T-helper 2 cell treated with Interferon-gamma antibody and Interleukin-4, amounts not matched to agents 100 ng/mL and 5 ng/mL, for 36 hours (primary cell): Measurements from ENCODE around the gene PIK3R5. TPM values are rescaled to one million over a fixed set of nuclear protein-coding genes. Genes with fewer than 3 reads are reported as not detected.
"Not testable (repeated sequence)": the region's sequence is repeated elsewhere in the genome, so short reads cannot be mapped to it uniquely, and the experiment has no call there.

Source experiments
- intact Hi-C: fragments of 100-400 bp; cut with micrococcal nuclease; formaldehyde crosslinking; loops from one replicate; pipeline ENCODE4 v1.15.1; 2023
- total RNA-seq: library from RNA; stranded (reverse); gene quantifications from 2 replicates; pipeline ENCODE4 v1.2.3, GENCODE V29; 2022

The PIK3R5 gene
- total RNA-seq, 1 donor from 2014 or later, result 56.2 TPM

DNA sequence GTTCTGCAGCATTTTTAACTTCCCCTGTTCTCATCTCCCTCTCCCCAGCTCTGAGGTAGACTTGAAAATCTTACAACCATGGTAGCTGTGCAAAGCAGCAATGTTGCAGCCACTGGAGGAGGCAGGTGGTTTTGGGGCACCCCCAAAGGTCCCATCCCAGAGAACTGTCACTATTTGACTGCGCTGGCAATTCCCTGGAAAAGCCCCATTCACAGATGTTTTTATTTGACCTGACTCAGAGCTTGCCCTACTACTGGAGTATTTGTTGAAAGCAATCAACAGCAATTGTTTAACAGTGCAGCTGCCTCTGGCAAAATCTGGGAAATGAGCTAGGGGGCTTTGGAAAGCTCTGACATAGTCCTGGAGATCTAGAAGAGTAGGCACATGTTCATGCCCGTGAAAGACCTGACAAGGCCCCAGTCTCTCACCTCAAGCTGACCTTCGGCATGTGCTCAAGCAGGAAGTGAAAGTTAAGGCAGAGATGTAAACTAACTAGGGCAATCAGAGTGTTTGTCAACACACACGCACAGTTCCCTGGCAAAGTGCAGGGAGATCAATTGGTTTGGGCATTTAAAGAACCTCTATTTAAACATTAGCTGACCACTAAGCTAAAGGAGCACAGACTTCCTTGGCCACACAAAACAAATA lies 19.7 kb upstream of the PIK3R5 start:
- intact Hi-C loops, result no loop called here

DNA sequence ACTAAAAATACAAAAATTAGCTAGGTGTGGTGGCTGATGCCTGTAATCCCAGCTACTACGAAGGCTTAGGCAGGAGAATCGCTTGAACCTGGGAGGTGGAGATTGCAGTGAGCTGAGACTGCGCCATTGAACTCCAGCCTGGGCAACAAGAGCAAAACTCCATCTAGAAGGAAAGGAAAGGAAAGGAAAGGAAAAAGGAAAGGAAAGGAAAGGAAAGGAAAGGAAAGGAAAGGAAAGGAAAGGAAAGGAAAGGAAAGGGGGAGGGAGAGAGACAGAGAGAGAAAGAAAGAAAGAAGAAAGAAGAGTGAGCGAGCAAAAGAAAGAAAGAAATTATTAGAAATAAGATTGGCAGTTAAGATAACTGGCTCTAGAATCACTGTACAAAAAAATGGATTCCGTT lies 18.7 kb upstream of the PIK3R5 start:
- intact Hi-C loops, result not testable (repeated sequence)

DNA sequence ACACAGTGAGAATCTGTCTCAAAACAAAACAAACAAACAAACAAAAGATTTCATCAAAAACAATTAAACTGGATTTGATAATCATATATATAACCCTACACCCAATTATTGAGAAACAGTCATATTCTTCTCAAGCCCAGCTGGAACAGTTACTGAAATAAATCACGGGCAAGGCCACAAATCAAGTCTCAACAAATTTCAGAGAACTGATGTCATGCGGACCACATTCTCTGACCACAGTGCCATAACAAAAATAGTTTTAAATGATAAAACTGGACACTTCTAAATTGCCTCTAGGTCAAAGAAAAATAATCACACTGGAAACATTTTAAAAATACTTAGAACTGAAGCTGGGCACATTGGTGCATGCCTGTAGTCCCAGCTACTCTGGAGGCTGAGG lies 15.9 kb upstream of the PIK3R5 start:
- intact Hi-C loops, result no loop called here

DNA sequence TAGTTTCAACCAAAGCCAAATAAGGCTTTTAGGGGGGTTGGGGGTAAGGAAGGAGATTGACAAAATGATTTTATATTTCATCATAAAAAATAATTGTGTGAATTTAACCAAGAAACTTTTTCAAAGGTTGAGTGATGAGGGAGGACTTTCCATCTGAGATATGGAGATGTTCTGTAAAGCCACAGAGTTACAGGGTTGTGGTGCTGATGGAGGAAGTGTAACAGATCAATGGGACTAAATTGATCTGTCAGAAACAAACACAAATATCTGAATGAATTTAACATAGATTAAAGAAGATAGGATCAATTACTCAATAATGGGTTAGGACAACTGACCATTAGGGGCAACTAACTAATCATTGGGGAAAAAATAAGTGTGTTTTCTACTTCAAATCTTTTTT lies 14.2 kb upstream of the PIK3R5 start:
- intact Hi-C loops, result no loop called here

DNA sequence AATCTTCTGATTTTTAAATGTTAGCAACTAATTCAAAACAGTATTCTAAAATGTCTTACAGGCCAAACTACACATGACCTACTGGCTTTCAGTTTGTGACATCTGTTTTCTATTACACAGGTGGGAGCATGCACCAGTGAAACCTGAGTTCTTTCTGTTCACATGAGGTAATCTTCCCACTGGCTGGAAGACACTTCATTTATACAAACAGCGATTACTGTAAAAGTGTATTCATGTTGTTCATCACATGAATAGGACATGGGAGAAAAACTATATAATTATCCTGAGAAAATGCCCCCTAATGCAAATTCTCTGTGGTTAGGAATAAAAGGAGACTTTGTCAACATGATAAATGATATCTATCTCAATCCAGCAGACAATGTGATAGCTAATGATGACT lies 11.1 kb upstream of the PIK3R5 start:
- intact Hi-C loops, result no loop called here

DNA sequence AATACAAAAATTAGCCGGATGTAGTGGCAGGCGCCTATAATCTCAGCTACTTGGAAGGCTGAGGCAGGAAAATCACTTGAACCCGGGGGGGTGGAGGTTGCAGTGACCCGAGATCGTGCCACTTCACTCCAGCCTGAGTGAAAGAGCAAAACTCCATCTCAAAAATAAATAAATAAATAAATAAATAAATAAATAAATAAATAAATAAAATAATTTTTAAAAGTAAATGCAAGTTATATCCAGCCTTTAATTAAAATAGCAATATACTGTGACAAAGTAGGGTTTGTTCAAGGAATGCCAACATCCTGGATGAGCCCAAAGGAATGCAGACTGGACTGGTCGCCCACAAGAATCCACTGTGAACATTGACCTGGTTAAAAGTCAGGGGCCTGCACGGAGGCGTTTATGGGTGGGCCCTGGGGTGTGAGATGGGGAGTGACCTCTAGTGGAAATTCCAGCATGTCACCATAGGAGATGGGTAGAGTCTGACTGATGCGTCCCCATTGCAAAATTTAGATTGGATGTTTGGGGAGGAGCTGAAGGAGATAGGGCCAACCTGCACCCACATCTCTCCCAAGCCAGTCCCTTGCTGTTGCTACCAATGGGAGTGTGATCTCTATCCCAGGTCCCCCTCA lies 9.7 kb upstream of the PIK3R5 start:
- intact Hi-C loops, result no loop called here

DNA sequence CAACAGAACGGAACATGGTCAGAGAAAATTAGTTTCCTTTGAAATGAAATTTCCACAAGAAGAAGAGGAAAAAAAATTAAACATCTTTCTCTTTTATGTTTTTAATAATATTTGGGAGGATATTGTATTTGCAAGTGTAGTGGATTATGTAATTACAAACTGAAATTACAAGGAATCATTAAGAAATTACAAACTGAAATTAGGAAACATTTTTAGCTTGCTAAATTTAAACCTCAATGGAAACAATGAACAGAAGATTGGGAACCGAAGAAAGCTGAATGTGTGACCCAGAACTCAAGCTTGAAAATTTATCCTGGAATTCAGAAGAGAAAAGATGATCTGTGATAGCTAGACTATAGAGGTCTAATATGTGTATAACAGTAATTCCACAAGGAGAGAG lies 4.4 kb upstream of the PIK3R5 start:
- intact Hi-C loops, result no loop called here

DNA sequence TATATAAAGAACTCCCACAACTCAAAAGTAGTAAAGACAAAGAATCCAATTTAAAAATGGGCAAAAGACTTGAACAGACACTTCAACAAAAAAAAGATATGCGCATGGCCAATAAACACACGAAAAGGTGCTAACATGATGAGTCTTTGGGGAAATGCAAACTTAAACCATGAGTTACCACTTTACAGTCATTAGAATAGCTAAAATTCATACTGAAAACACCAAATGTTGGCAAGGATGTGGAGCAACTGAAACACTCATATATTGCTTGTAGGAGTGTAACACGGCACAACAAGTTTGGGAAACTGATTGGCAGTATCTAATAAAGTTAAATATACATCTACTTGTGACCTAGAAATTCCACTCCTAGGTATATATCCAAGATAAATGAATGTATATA lies 3.0 kb upstream of the PIK3R5 start:
- intact Hi-C loops, result no loop called here

DNA sequence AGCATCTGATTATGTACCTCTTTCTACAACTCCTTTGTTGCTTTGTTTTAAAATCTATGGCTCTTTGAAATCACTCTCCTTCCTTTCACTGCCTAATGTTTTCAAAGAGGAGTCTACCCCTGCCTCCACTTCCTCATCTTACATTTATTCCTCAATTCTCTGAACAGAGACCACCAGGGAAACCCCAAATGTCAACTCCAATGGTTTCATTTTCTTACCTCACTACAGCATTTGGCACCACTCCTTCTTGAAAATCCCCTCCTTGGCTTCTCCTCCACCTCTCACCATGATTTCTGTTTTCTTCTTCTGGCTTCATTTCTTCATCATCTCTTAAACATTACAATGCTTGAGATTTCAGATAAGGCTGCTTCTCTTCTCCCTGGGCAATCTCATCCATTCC lies 2.4 kb upstream of the PIK3R5 start:
- intact Hi-C loops, result no loop called here

DNA sequence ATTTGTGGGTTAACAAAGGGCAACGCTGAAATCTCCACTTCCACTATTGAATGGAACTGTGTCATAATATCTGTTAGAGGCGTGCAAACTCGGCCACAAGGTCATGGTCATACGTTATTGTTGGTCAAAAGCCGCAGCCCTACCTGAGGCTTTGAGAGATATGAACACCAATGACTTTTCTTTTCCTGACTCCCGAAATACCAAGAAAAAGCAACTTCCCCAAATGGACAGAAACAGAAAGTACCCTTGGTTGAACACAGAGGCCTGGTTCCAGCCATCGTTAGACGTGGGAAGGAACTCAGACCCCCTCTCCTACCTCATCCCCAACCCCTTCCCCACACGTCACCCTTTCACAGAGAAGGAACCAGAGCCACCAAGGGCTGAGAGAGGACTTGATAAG lies 1.4 kb upstream of the PIK3R5 start:
- intact Hi-C loops, result no loop called here

DNA sequence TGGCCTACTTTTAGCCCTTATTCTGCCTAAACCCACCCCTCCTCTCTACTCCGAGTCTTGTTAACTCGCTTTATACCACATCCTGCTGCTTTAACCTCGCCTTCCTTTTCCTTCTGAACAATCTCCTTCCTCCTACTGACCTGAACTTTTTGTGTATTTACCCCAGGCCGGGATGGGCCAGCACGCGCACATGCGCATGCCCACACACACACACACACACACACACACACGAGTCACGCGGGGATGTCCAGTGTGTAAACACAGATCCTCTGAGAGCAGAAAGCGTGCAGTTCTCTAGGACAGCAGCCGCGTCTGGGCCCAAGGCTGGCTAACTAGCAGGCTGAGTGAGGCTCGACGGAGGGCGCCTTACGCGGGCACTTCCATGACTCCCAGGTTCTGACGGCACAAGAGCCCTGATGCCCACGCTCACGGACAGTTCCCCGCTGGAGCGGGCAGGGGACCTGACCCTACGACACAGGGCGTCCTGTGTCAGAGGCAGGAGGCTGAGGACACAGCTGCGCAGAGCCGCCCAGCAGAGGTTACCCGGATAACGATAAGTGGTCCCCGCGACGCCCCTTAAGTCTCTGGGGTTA lies 610 bp downstream of the PIK3R5 start:
- intact Hi-C loops, result loop anchor here (1.0 to 2.0 kb wide), 2 partner anchors 16 to 66 kb away; no protein-coding TSS in a partner anchor

DNA sequence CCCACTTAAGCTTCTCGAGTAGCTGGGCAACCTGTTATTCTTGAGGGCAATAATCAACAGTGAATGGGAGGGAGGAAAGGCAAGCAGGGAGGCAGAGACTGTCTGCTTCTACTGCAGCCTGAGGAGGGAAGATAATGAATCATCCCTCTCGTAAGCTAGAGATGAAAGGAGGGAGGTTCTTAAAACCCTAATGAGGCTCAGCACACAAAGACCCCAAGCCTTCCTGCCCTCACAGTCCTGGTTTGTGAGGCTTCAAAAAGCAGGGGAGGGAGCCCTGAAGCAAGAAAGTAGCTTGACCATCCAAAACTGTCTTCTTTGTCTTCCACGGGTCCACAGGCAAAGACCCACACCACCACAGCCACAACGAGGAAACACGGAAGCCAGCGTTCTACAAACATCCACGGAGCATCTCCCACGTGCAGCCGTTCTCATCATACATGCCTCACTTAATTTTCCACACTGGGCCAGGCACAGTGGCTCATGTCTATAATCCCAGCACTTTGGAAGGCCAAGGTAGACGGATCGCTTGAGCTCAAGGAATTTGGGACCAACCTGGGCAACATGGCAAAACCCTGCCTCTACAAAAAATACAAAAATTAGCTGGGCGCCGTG lies 1.8 kb downstream of the PIK3R5 start:
- intact Hi-C loops, result loop anchor here (2.0 kb wide), 1 partner anchor 15 kb away; no protein-coding TSS in a partner anchor

DNA sequence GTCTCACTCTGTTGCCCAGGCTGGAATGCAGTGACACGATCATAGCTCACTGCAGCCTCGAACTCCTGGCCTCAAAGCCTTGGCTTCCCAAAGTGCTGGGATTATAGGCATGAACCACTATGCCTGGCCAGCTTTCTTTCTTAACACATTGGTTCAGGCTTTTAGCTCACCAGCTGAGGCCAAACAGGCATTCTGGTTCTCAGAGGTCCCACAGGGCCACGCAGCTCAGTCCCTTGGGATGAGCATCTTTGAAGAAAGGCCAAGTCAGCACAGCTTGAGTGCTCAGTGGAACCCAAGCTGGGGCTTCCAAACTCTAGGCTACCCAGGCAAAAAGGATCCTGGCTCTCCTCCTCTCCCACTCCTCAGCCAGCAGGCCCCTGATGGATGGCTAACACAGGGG lies 2.5 kb downstream of the PIK3R5 start:
- intact Hi-C loops, result no loop called here

DNA sequence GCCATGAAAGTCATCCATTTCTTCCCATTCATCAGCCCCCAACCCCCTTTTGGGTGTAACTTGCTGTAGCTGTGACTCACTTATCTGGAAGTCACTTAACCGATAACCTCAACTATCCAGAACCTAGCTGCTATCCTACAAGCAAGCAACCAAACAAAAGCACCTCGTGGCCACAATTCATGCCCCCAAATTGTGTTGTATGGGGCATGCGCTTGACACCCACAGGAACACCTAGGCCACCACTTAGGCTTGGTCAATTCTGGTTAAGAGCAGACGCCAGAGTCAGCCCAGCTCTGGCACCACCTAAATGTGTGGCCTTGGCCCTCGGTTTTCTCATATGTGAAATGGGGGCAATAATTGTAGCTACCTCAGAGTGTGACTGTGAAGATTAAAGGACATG lies 3.7 kb downstream of the PIK3R5 start:
- intact Hi-C loops, result no loop called here

DNA sequence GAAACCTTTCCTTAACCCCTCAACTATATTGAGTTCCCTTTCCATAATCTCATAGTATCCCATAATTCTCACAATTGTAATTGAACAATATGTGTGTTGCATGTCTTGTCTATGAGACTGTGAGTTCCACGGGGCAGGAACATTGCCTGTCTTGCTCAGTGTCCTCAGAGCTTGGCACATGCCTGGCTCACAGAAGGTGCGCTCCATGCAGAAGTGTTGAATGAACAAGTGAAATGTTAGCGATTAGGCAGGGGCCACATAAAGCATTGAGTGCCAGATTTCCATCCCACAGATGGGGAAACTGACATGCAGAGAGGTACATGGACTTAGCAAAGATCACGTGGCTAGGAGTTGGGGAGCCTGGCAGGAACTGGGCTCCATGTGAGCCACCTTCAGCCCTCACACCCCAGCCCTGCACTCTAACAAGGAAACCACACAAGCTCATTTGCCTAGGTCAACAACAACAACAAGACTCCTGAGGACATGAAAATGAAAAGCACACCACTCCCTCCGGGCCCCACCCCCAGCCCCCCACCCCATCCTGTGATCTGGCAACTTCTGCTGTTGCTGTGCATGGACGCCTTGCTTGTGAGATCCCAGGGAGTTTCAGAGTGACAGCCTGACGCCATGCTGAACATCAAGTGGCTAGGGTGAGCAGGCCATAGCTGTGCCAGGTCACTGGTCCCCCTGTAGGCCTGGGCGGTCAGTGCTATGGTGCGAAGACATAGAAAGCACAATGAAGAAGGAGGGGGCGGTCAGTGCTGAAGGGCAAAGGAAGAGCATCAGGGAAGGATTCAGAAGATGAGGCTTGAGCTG lies 5.0 kb downstream of the PIK3R5 start:
- intact Hi-C loops, result no loop called here

DNA sequence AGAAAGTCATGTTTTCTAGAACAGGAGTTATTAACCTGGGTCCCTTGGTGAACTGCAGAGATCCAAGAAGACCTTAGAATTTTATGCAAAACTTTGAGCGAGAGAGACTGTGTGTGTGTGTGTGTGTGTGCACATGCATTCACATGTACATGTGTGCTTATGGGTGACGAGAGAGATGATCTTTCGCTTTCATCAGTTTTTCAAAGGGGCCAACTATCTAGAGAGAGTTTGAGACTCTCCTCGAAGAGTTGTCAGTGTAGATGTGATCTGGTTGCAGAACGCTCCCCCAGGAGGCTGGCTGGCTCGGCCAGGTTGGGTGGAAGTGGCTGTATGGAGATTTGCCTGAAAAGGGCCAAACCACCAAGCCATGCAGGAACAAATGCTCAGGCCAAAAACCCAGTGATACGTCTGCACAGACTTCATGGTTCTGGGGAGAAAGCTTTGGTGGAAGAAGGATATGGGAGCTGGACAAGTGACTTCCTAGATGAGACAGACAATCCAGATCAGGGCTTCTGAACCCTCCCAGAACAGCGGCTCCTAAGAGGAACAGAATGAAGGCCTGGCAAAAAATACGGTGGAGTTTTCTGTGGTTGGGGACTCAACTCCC lies 6.1 kb downstream of the PIK3R5 start:
- intact Hi-C loops, result no loop called here

DNA sequence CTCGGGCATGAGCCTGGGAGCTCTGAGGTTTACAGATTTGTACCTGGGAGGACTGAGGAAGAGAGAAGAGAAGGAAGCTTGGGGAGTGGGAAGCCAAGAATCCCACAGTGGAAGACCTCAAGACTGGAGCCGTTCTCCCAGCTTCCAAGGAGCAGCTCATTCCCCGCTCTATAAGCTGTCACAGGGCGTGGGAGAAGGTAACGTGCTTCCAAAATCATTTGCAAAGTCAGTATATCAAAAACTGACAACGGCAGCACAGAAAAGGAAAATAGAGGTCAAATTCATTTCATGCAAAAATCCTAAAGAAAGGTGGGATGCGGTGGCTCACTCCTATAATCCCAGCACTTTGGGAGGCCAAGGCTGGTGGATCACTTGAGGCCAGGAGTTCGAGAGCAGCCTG lies 7.8 kb downstream of the PIK3R5 start:
- intact Hi-C loops, result no loop called here

DNA sequence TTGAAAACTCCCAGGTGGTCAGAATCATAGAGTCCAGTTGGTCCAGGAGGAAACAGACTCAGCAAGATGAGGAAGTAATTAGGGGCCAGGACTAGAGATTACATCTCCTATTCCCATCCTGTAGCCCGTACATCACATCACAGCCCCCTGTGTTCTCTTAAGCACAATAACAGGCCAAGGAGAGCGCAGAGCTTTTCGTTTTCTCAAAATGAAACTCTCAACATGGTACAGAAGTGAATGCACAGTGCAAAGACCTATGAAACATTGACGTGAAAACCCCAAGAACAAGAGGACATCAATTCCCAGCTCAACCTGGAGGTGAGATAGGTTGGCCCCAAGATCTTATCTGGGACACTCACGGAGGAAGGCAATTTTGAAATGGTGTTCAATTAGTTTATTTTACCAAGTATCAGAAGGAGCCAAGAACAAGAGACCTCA lies 9.0 kb downstream of the PIK3R5 start:
- intact Hi-C loops, result no loop called here

DNA sequence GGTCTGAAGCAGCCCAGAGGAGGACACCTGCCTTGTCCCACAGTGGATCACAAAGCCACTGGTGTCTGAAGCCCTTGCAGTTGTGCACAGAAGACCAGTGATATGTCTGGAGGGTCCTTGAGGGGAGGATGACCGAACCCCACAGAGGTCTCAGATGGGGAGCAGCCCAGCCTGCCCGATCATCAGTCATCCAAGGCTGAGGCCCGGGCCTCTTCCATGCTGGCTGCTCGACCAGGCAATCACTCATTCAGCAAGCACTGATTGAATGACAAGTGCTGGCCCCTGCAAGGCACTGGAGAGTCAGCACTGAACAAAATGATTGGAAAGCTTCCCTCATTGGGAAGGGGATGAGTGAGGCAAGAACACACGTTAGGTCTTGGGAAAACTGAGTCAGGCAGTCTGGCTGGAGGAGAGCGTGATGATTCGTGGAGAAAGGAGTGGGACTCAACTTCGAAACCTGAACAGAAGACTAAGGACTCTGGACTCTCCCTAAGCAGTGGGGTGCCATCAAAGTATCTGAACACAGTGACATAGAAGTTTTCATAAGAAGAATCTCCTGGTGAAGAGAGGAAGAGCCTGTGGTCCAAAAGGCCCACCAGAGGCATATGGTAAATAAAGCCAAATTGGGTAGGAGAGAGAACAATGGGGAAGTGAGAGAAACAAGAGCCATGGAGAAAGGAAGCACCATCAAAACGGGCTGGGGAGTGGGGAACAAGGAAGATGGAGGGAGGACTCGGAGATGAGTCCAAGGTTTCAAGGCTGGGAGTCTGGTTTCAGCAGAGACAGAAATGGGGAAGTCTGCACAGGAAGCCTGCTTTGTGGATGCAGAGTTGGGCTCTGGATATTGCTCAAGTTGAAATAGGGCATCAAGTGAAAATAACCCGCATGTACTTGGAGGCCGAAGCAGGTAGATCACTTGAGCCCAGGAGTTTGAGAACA lies 10.2 kb downstream of the PIK3R5 start:
- intact Hi-C loops, result no loop called here

DNA sequence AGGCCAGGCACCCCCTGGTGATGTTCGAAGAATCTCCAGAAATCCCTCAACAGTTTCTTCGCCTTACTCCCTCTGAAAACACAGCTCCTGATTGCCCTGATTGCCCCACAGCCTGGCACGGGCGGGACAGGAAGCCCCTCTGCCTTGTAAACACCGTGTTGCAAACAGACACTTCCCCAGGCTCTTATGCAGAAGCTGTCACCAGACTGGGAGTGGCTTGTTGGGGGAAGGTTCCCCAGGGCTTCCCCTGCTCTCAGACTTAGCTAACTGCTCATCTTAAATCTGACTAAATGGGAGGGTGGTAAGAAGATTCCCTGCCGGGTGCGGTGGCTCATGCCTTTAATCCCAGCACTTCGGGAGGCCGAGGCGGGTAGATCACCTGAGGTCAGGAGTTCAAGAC lies 11.2 kb downstream of the PIK3R5 start:
- intact Hi-C loops, result no loop called here
